ENCODE measurements around the gene ZC3H4. TPM values are rescaled to one million over a fixed set of nuclear protein-coding genes. Genes with fewer than 3 reads are reported as not detected.

The ZC3H4 gene
- total RNA-seq, 1 experiment from 2014 or later = 42.7 TPM

DNA sequence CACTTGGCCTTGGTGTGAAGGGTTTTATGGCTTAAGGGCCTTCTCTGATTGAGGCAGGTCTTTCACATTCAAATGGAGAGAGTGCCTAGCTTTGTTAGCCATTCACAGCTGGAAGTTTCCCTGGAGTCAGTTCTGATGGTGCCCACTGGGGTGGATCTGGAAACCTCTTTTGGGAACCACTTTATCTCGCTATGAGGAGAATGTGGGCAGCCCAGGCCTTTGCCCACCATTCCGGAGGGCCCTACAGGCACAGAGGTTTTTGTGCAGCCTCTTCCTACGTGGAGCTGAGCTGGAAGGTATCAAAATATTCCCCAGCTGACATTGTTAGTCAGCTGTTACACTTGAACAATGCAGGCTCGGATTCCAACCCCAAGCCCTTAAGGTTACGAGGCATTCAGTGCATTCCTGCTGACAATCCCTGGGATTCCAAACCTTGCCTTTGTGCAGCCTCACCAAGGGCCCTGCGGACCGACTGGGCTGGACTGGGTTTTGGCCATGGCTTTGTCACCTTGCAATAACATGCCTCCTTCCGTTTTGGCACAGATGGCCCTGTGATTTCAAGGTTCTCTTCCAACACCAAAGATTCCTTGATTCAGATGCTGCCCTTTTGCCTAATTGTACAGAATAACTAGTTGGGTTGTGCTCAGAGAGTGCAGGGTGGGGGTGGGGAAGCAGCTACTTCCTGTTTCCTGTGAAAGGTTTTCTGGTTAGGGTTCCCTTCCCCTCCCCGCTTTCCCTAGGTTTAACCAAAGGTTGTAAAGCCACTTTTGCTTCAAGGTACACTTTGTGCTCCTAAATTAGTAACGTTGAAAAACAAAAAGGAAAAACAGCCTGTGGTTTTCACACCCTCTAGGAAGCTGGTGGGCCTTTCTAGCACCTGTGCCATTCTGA, 44.1 kb upstream of the ZC3H4 start:
- in situ Hi-C loops (cut with HindIII; ENCODE audit: low pct_unique_long_range_greater_than_20kb, low sequenced_read_pairs) (no loop called here), intact Hi-C loops (cut with micrococcal nuclease; ENCODE audit: unreplicated experiment) (no loop called here)
- Histone ChIP-seq H3K36me3 (ENCODE audit: control insufficient read depth, insufficient read depth, low read length) (peaks cover 16% of the 10 kb centered on the region), H3K4me1 (ENCODE audit: control insufficient read depth, insufficient read depth, low read length) (peaks cover 14% of the 10 kb centered on the region), H3K4me3 (ENCODE audit: low read depth in 2 of 2, low read length in 2 of 2) (no peak overlapping the region), H3K27ac (ENCODE audit: low read length) (peak overlapping the region; percentile 60), H3K9me3 (ENCODE audit: control insufficient read depth, insufficient read depth, low read depth, low read length) (no peaks in the 10 kb centered on the region), H3K27me3 (ENCODE audit: control insufficient read depth, insufficient read depth, low read length) (no peaks in the 10 kb centered on the region)
- no TSS peak for BruUV-seq (replicated peaks)
- CTCF ChIA-PET = no interaction called here
- ATAC-seq = peak; percentile 70
- POLR2A ChIA-PET = no interaction called here
- TF ChIP-seq POLR2AphosphoS5 (IDR thresholded peaks at IDR 0.05; ENCODE audit: low read depth, low read length) = no peak
- no peak for TF ChIP-seq TCF7L2 (IDR thresholded peaks at IDR 0.05; ENCODE audit: low read depth, low read length)
- TF ChIP-seq, protein P1, sequence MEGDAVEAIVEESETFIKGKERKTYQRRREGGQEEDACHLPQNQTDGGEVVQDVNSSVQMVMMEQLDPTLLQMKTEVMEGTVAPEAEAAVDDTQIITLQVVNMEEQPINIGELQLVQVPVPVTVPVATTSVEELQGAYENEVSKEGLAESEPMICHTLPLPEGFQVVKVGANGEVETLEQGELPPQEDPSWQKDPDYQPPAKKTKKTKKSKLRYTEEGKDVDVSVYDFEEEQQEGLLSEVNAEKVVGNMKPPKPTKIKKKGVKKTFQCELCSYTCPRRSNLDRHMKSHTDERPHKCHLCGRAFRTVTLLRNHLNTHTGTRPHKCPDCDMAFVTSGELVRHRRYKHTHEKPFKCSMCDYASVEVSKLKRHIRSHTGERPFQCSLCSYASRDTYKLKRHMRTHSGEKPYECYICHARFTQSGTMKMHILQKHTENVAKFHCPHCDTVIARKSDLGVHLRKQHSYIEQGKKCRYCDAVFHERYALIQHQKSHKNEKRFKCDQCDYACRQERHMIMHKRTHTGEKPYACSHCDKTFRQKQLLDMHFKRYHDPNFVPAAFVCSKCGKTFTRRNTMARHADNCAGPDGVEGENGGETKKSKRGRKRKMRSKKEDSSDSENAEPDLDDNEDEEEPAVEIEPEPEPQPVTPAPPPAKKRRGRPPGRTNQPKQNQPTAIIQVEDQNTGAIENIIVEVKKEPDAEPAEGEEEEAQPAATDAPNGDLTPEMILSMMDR (IDR thresholded peaks at IDR 0.05) = no peak
- no peak for TF ChIP-seq SIN3A (IDR thresholded peaks at IDR 0.05; ENCODE audit: borderline replicate concordance, insufficient read depth, low read depth, low read length)
- no peak for TF ChIP-seq REST (IDR thresholded peaks at IDR 0.05; ENCODE audit: insufficient read depth in 1 of 2, low read depth in 2 of 2, low read length in 1 of 2)
- no peak for DNase-seq (ENCODE audit: low read depth, low spot score)

DNA sequence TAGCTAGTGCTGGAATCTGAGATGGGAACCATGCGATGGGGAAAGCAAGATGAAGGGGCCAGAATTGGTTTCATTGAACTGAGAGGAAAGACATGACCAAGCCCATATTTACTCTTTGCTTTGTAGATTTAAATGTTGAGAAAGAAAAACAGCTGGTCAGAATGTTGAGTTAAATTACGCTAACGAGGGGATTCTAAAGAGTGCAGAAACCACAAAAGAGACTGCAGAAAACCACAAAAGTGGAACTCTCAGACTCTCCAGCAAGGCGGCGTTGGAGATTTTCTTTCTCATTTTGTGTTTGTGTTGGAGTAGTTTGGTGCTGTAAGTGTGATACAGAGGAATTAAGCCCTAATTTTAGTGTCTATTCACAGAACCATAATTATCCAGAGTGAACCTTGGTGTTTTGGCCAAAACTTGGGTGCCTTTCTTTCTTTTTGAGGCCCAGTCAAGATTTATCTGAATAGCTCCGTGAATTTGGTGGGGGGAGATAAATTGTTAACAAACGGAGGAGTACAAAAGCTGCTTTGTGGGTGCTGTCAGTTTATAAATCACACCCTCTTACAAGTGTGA, 43.4 kb upstream of the ZC3H4 start:
- H3K4me3 ChIP-seq (ENCODE audit: low read depth in 2 of 2, low read length in 2 of 2) = no peak overlapping the region
- DNase-seq (ENCODE audit: low read depth, low spot score) (no peak), ATAC-seq (no peak)
- intact Hi-C loops (cut with micrococcal nuclease; ENCODE audit: unreplicated experiment) = no loop called here
- ChIA-PET POLR2A (no interaction called here), CTCF (no interaction called here)
- peaks cover 13% of the 10 kb centered on the region for H3K4me1 ChIP-seq (ENCODE audit: control insufficient read depth, insufficient read depth, low read length)
- TF ChIP-seq TCF7L2 (IDR thresholded peaks at IDR 0.05; ENCODE audit: low read depth, low read length) (no peak), SIN3A (IDR thresholded peaks at IDR 0.05; ENCODE audit: borderline replicate concordance, insufficient read depth, low read depth, low read length) (no peak), POLR2AphosphoS5 (IDR thresholded peaks at IDR 0.05; ENCODE audit: low read depth, low read length) (no peak), REST (IDR thresholded peaks at IDR 0.05; ENCODE audit: insufficient read depth in 1 of 2, low read depth in 2 of 2, low read length in 1 of 2) (no peak)
- TF ChIP-seq, protein P1 (IDR thresholded peaks at IDR 0.05) = no peak
- H3K27ac ChIP-seq (ENCODE audit: low read length) = peak overlapping the region; percentile 60
- peaks cover 23% of the 10 kb centered on the region for H3K36me3 ChIP-seq (ENCODE audit: control insufficient read depth, insufficient read depth, low read length)
- TSS peak; percentile 41 for BruUV-seq (replicated peaks)
- in situ Hi-C loops (cut with HindIII; ENCODE audit: low pct_unique_long_range_greater_than_20kb, low sequenced_read_pairs) = no loop called here
- no peaks in the 10 kb centered on the region for H3K9me3 ChIP-seq (ENCODE audit: control insufficient read depth, insufficient read depth, low read depth, low read length)
- H3K27me3 ChIP-seq (ENCODE audit: control insufficient read depth, insufficient read depth, low read length) = no peaks in the 10 kb centered on the region
